ENCODE data around the gene BDKRB1.

Gene BDKRB1
- total RNA-seq, result 0 to 0.04 reads per million in 2 experiments

DNA sequence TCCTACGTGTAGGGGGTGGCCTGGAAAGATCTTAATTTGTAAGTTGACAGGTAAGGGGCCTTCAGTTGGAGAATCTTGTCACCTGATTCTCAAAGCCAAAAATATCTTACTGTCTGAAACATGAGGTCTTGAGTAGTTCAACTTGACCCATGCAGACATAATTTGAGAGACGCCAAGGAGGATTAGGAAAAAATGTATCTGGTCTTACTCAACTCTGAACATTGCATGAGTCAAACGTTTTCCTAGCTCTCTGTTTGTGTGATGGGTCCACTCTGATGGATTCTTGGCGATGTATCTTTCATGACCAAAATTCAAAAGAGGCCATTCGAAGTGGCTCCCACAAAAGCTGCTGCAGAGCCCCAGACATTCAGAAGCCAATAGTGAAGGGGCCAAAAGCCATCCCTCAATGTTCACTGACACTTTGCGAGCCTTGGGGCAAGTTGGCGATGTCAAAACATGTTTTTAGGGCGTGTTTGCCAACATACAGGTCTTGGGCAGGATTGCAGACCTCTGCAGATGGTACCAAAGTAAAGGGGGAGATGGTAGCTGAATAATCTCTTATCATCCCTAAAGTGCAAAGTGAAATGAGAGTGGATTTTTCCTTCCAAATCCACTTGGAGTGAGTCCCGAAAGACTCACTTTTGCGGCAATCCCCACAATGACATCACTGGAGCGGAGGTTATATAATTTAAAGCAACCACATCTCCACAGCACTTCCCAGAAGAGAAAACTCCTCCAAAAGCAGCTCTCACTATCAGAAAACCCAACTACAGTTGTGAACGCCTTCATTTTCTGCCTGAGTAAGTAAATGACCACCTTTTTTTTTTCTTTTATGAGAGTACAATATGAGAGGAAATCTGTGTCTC is at the start of gene BDKRB1:
Gene BDKRB1, plus strand, starts transcription at position 710 of the 866 bp plus-strand sequence. CDS start 7,473 bp downstream, outside the sequence.
- no peak for DNase-seq (ENCODE audit: low read depth)

DNA sequence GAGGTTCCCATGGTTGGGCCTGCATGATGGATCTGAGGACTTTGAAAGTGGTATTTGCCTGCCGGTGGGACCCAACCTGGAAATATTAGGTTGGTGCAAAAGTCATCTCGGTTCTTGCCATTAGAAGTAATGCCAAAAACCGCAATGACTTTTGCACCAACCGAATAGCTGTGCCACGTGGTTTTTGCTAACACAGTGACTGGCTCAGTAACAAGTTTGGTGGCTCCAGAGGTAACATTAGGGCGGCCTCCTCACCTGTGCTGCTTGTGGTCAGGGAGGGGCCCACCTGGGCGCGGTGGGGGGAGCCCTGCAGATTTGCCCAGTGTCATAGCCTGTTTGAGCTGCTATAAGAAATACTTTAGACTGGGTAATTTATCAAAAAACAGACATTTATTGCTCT is 49.5 kb upstream of the BDKRB1 start:
- DNase-seq (ENCODE audit: low read depth), result no peak

DNA sequence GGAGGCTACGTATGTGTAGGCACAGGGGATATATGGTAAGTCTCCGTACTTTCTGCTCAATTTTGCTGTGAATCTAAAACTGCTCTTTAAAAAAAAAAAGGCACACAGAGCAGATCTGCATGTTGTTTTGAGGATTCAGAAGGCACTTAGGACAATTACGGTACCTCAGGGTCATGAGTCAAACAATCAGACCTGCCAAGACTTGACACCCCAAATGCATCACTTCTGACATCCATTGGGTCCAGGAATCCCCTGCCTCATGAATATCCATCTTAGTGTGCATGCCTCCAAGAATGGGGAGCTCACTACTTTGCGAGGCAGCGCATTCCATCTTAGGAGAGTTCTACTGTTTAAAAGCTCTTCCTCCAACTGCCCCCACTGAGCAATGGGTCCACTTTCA is 48.3 kb upstream of the BDKRB1 start:
- no peak for DNase-seq (ENCODE audit: low read depth)

DNA sequence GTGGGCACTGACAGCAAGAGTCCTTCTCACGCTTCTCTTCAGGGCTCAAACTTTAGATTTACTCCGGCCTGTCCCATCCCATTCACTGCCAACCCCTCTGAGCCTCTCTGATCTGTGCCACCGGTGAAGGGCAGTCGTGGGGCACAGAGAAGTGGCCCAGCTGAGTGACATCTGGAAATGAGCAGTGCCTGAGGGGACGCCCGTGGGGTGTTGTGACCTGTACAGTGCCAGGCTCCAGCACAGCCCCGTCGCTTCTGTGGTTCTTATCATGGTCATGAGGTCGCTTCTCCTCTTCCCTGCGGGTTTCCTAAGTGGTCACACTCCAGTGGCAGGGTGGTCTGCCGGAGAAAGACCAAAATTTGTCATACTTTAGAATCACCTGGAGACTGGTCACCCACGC is 47.3 kb upstream of the BDKRB1 start:
- DNase-seq (ENCODE audit: low read depth), result no peak

DNA sequence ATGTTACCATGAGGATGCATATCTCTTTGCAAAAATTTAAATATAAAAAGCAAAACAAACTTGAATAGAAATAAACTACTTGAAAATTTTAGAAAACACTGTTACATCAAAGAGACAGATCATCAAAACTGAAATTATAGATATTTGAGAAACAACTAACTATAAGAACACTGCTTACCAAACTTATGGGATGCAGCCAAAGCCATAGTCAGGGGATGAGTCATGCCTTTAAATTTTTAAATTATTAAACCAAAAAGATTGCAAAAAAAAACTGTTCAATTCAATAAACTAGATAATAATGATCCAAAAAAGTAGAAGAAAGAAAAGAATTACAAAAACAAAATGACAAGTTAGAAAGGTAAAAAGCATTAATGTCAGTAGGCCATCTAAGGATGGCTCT is 43.9 kb upstream of the BDKRB1 start:
- no peak for DNase-seq (ENCODE audit: low read depth)

DNA sequence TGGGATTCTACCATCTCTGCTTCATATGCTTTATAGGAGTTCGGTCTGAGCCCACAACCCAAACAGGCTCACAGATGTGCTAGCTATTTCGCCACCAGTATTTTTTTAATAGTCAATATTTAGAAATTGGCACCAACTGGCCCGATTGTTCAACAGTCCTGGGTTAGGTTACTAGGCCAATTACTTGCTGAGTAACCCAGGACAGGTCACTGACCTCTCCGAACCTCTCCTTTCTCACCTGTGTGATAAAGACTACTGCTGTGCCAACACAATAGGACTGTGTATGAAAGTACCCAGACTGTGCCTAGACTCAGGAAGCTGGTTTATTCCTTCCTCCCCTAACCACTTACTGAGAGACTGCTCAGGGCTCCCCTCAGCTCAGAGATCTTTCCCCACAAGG is 43.1 kb upstream of the BDKRB1 start:
- DNase-seq (ENCODE audit: low read depth), result no peak

DNA sequence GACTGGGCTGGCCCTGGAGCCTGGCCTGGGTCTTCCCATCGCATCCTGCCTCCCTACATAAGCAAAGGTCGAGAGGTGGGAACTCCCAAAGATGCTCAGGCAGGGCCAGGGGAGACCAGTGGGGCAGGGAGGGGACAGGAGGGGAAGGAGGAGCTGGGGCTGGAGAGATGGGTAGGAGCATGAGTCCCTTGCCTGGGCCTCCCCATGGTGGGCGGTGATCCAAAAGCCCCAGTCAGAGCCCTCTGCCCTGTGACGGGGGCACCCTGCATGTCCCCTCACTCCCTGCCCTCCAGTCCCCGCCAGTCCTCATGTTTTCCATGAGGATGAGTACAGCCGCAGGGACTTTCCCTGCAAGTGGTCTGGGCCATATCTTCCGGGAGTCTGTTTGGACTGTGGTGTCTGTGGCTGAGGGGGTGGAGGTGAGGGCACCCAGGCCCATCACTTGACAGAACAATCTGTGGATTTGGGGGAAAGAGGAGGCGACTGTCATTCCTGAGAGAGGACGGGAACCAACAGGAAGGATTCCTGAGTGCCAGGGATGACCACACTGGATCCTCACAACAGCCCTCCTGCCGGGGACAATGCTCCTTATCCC is 42.0 kb upstream of the BDKRB1 start:
- no peak for DNase-seq (ENCODE audit: low read depth)

DNA sequence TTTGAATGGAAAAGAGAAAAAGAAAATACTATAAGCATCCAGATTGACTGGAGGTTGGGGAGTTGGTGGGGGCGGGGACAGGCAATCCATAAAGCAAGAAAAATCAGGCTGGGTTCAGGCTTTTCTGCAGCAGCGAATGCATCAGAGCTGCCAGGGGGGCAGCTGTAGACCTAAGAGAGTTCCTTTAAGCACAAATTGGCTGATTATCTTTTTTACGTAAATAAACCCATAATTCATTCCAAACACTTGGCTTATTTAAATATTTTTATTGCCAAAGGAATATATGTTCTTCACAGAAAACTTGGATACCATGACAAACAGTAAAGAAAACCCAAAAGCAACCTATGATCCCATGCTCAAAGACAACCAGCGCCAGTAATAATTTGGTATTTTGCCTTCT is 41.2 kb upstream of the BDKRB1 start:
- DNase-seq (ENCODE audit: low read depth), result no peak

DNA sequence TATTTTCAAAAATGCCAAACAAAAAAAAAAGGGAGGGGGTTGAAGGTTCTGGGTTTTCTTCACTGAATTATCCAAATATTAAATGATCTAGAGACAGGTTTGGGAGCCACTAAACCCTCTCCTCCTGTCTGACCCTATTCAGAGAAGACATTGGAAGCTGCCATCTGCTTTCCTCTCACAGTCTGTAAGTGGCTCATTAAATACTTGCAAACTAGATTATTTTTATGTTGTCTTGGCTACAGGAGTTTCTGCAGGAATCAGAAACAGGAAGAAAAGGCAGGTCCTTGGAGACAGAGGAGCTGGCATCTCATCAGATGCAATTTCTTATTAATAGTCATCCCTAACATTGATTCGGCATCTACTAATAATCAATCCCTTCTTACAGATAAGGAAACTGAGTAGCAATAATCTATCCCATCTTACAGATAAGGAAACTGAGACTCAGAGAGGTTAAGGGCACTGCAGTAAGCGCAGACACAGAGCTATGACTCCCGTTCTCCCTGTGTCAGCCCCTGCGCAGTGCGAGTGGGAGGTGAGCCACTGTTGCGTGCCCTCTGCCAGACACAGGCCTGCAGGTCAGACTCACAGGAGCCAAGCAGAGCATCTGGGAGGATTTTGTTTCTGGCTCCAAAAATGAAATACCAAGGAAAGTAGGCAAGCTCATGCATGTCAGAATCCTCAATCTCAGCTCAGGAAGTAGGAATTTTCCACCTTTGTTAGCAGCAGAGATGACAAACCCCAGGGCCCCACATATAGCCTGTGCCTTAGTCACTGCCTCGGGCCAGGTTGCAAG is 40.4 kb upstream of the BDKRB1 start:
- no peak for DNase-seq (ENCODE audit: low read depth)

DNA sequence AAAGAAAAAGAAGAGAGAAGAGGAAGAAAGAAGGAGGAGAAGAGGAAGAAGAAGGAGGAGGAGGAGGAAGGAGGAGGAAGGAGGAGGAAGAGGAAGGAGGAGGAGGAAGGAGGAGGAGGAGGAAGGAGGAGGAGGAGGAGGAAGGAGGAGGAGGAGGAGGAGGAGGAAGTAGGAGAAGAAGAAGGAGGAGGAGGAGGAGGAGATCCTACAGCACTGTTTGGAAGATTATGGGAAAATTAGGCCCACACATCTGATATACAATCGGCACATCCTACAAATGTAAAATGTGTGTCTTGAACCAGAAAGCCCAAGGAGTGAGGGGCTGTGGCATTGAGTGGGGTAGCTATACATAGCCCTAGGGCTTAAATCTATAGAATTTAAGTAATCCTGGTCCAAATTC is 39.4 kb upstream of the BDKRB1 start:
- DNase-seq (ENCODE audit: low read depth), result no peak

DNA sequence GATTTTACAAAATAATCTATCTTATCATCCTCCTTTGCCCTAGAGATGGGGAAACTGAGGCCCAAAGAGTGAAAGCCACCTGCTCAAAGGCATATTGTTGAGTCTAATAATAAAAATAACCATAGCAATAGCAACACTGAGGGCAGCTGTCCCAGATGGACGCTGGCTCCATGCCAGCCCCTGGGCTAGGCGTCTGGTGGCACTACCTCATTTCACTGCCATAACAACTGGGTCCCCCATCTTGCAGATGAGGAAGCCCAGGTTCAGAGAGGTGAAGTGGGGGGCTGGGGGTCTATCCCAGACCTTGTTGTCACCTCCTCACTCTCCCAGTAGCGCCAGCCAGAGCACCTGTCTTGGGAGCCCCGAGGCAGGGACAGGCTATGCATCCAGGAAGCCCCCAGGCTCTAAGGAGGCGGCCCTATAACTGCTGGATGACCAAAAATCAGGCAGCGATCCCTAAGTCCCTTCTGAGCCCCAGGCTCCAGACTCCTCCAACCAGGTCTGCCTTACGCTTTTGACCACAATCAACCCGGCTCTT is 38.6 kb upstream of the BDKRB1 start:
- no peak for DNase-seq (ENCODE audit: low read depth)

DNA sequence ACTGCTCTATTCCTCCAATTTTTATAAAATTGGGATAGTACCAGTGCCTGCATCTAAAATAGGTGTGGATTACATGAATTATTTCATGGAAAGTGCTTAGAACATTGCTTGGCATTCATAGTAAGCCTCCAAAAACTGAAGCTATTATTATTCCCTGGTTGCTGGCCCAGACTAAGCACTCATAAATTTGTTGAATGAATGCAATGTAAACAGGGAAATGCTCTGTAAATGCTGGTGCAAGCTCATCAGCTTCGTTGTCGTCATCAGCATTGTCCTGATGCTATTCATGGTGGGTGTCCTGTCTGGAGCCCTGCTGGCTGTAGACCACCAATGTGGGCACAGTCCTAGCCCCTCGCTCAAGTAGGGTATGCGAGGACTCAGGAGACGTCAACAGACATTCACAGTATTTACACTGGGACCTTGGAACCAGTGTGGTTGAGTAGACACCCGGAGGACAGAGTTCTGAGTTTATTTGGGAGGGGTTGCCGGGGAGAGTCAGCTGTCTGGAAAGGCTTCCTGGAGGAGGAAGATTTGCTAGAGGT is 34.8 kb upstream of the BDKRB1 start:
- DNase-seq (ENCODE audit: low read depth), result no peak

DNA sequence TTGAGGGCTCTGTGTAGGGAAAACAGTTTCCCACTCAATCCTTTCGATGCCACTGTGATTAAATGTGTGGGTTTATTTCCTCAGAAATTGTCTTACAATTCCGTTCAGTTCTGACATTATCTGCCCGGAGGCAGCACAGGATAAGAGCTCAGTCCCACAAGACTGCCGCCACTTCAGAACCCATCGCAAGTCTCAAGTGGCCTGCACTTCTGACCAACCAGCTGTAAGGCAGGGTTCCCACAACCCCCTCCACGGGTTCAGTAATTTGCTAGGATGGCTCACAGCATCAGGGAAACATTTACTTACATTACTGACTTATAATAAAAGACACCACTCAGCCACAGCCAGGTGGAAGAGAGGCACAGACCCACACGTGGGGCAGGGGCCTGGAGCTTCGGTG is 34.2 kb upstream of the BDKRB1 start:
- no peak for DNase-seq (ENCODE audit: low read depth)

DNA sequence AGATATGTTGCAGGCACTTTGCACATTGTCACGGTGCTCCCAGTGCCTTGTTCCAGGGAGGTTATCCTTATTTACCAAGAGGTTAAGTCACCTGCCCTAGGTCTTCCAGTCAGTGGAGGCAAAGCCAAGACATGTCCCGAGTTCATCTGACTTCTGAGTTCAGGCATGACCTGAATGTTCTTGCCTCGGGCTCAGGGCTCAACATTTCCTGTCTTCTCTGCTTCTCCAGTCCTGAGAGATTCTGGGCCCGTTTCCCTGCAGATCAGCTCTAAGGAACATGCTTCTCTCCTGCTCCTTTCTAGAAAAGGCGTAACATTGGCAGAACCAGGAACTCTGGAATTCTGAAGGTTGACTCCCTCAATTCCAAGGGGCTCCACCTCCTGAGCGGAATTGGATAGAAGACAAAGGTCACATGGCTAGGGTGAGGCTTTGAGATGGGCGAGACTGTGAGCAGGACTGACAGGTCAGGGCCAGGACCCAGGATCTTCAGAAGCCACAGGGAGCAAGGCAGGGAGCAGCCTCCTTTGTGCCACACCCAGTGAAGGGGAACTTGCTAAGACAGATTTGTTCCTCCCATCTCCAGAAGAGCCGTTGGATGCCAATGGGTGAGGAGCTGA is 31.4 kb upstream of the BDKRB1 start:
- no peak for DNase-seq (ENCODE audit: low read depth)

DNA sequence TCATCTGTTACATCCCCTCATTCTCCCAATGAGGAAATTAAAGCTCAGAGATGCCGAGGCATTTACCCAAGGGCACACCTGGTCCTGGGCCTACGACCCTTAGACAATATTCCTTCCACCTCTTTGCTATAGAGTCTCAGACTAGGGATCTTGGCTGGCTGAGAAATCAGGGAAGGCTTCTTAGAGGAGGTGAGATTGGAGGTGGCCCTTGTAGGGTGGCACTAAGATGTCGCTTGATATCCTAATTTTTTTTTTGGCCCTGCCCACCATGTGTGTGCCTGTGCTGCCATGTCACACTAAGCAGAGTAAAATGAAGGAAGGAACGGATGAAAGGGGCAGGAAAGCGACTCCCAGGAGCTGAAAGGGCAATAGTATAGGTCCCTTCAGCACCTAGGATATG is 30.8 kb upstream of the BDKRB1 start:
- DNase-seq (ENCODE audit: low read depth), result no peak

DNA sequence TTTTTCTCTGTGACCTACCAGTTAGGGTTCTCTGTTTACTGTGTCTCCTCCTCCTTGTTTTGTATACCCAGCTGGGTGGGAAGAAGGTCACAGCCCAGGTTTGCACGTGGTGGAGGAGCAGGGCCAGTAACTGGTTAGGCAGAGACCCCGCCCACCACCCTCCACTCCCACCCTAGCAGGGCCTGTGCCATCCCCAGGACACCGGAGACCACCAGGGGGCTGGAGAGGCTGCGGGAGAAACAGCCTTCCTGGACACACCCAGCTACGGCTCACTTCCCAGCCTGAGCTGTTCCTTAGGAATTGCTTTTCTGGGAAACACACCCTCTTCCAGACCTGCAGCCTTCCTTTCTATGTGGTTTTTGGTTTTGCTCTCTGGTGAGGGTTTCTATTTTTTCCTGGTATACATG is 30.3 kb upstream of the BDKRB1 start:
- no peak for DNase-seq (ENCODE audit: low read depth)

DNA sequence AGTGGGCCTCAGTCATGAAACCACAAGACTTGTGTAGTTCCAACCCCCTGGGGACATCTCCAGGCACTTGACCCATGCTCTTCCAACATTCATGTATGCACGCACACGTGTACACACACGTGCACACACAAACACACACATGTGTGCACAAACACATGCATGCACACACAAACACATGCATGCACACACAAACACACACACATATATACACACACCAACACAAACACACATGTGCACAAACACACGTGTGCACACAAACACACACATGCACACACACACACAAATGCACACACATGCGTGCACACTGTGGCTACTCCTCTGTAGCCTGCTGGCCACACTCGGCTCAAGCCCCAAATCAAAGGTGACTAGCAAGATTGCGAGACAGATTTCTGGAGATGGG is 28.6 kb upstream of the BDKRB1 start:
- no peak for DNase-seq (ENCODE audit: low read depth)

DNA sequence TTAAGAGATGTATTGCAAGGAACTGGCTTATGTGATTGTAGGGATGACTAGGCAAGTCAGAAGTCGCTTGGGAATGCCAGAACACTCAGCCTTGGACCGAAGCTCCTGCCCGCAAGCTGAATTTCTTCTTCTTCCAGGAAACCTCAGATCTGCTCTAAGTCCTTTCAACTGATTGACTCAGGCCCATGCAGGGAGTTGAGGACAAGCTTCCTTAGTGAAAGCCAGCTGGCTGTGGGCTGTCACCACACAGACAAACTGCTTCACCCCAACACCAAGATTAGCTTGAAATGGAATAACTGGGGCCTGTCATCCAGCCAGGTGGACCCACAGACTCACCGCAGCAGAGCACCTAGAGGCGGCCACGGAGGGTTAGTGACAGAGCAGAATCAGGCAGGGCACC is 26.7 kb upstream of the BDKRB1 start:
- DNase-seq (ENCODE audit: low read depth), result no peak

DNA sequence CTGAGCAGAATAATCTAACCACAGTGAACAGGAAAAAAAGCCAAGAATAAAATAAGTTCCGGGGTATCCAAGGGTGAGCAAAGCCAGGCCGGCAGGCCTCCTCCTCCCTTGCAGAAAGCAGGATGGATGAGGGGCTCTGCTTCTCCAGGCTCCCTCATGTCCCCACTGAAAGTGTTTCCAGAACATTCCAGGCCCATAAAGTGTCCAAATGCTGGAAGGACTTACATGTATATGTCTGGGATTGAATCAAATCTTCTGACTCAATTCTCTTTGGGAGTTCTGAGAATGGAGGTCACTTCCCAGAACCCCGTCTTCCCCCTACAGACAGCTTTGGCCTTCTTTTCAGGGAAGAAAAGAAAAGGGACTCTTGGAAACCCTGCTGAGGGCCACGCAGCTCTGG is 25.0 kb upstream of the BDKRB1 start:
- DNase-seq (ENCODE audit: low read depth), result no peak

DNA sequence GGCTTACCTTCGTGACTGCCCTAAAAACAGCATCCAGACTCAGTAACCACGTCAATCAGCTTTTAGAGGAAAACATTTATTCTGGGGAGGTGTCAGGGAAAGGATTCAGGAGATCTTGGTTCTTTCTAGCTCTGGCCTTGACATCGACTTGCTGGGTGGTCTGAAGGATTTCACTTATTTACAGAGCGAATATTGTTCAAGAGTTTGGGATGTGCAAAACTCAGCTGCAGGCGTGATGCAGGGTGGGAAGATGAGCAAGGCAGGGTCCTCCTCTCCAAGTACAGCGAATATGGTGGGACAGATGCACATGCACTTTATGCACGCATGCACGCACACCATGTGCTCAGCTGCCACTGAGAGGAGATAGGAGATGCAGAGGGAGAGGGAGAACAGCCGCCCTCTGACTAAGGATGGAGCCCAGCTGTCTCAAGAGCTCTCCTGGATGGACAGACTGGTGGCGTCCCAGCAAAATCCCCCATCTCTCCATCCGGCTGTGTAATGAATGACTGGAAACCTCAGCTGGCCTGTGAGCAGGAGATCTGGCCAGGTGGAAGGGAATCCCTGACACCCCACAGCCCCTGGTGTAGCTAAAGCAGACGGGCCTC is 24.4 kb upstream of the BDKRB1 start:
- DNase-seq (ENCODE audit: low read depth), result no peak

DNA sequence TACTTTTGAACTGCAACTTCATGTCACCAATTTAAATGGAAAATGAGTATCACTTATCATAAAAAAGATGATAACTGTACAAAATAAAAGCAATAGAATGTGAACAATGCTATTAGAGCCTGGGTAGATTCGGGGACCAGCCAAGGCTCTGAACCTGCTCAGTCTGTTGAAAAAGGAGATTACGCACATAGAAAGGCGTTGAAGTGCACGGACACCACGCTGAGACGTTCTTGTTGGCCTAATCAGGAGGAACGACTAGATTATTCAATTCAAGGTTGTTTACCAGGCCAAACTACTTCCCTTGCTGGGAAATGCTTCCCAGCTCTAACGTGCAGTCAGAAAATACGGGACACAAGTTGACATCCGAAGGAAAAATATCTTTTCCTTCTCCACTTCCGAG is 23.5 kb upstream of the BDKRB1 start:
- DNase-seq (ENCODE audit: low read depth), result no peak

Data from T follicular helper cell (primary cell).